Panc1 (cell line): ENCODE data around the gene PSMA3. TPM values are rescaled to one million over a fixed set of nuclear protein-coding genes. Genes with fewer than 3 reads are reported as not detected.

Source experiments
- ATAC-seq: fragments of 200-7000 bp; cut with Tn5 transposase; 2 replicates; pipeline ENCODE4 v1.9.1; 2020; ENCODE audit warnings: mild to moderate bottlenecking, moderate library complexity
- BruUV-seq: library from RNA; stranded (reverse); fragments of 400-500 nt; replicated peaks from 2 replicates; lab custom pipeline; 2021; lab: Mats Ljungman, UMichigan
- CTCF ChIA-PET: fragments of 300-600 bp; sonication (Branson Sonifier 250); formaldehyde crosslinking; loops from one replicate; lab custom pipeline; 2022; ENCODE audit warnings: antibody characterized with exemption; lab: Charles Lee
- POLR2A ChIA-PET: fragments of 300-600 bp; sonication (Branson Sonifier 250); formaldehyde crosslinking; loops from one replicate; lab custom pipeline; 2022; ENCODE audit warnings: antibody characterized with exemption; lab: Charles Lee
- DNase-seq: peaks from one replicate; pipeline ENCODE4 v3.0.0-alpha.2; 2010; ENCODE audit warnings: low read depth, low spot score
- H3K27ac ChIP-seq: 2 replicates; pipeline ENCODE4 v1.5.1; 2011; ENCODE audit warnings: mild to moderate bottlenecking, low read length, inconsistent platforms
- H3K27me3 ChIP-seq: fragments of 200-500 bp; sonication (Bioruptor generic); 2 replicates; pipeline ENCODE4 v1.6.0; 2014; ENCODE audit warnings: low read length, inconsistent platforms; ENCODE audit not compliant: control insufficient read depth, insufficient read depth
- H3K36me3 ChIP-seq: fragments of 200-500 bp; sonication (Bioruptor generic); 2 replicates; pipeline ENCODE4 v1.5.1; 2014; ENCODE audit warnings: inconsistent platforms, mild to moderate bottlenecking, low read length, moderate library complexity; ENCODE audit not compliant: control insufficient read depth, insufficient read depth
- H3K4me1 ChIP-seq: 2 replicates; pipeline ENCODE4 v1.5.1; 2011; ENCODE audit warnings: inconsistent platforms, mild to moderate bottlenecking, low read length, moderate library complexity; ENCODE audit not compliant: control insufficient read depth, insufficient read depth
- H3K4me3 ChIP-seq, 2 experiments: 2 replicates each; pipeline ENCODE4 v1.5.1; 2011 to 2012; ENCODE audit warnings: low read depth in 2 of 2, low read length in 2 of 2, mild to moderate bottlenecking in 2 of 2, inconsistent platforms in 1 of 2, moderate library complexity in 1 of 2
- H3K9me3 ChIP-seq: fragments of 200-500 bp; sonication (Bioruptor generic); 2 replicates; pipeline ENCODE4 v1.5.1; 2014; ENCODE audit warnings: low read depth, mild to moderate bottlenecking, inconsistent platforms, low read length, moderate library complexity; ENCODE audit not compliant: control insufficient read depth, insufficient read depth
- CTCF ChIP-seq: fragments of 450-650 bp; IDR thresholded peaks from 2 replicates; pipeline ENCODE4 v1.5.1; 2017; ENCODE audit warnings: mild to moderate bottlenecking
- POLR2AphosphoS5 ChIP-seq: IDR thresholded peaks from 2 replicates; pipeline ENCODE4 v1.6.1; 2012; ENCODE audit warnings: mild to moderate bottlenecking, low read depth, low read length, moderate library complexity
- REST ChIP-seq, 2 experiments: IDR thresholded peaks; 2 replicates each; pipeline ENCODE4 v1.6.1; 2011 to 2012; ENCODE audit warnings: low read depth in 2 of 2, control low read depth in 1 of 2, low read length in 1 of 2, mild to moderate bottlenecking in 1 of 2, moderate library complexity in 1 of 2; ENCODE audit not compliant: insufficient read depth in 1 of 2
- SIN3A ChIP-seq: IDR thresholded peaks from 2 replicates; pipeline ENCODE4 v1.6.1; 2012; ENCODE audit warnings: low read depth, mild to moderate bottlenecking, low read length, moderate library complexity, borderline replicate concordance; ENCODE audit not compliant: insufficient read depth
- TCF7L2 ChIP-seq: IDR thresholded peaks from 2 replicates; pipeline ENCODE4 v1.6.1; 2011; ENCODE audit warnings: mild to moderate bottlenecking, low read depth, low read length, inconsistent platforms
- in situ Hi-C: cut with HindIII; loops from 2 replicates; pipeline ENCODE4 v1.10.0; 2016; ENCODE audit warnings: low sequenced_read_pairs, low pct_unique_long_range_greater_than_20kb
- intact Hi-C: fragments of 100-400 bp; cut with micrococcal nuclease; formaldehyde crosslinking; loops from one replicate; pipeline ENCODE4 v1.10.0; 2022; ENCODE audit not compliant: unreplicated experiment
- total RNA-seq: library from RNA; stranded (reverse); gene quantifications from one replicate; pipeline ENCODE4 v1.2.1, GENCODE V29; 2021; ENCODE audit not compliant: unreplicated experiment

PSMA3 gene
- total RNA-seq, 1 experiment from 2014 or later: 159 TPM

GRCh38 chr14:58276208-58276607 lies 31.6 kb downstream of the PSMA3 start:
- POLR2A ChIA-PET: no interaction called here
- in situ Hi-C loops (no loop called here), intact Hi-C loops (no loop called here)
- CTCF ChIA-PET: no interaction called here
- H3K27ac ChIP-seq: no peak overlapping the region
- TF ChIP-seq SIN3A (no peak), REST (IDR thresholded peaks at IDR 0.05; ENCODE audit: insufficient read depth in 1 of 2, low read depth in 2 of 2, low read length in 1 of 2) (no peak)
- H3K36me3 ChIP-seq: peaks cover 14% of the 10 kb centered on the region; the same call in 1 of the 2 replicates
- no peak overlapping the region for H3K4me3 ChIP-seq
- DNase-seq (no peak), ATAC-seq (no peak)
- no TSS peak for BruUV-seq
- no peaks in the 10 kb centered on the region for H3K9me3 ChIP-seq
- H3K4me1 ChIP-seq: peaks cover 5% of the 10 kb centered on the region; the same call in 1 of the 2 replicates
- H3K27me3 ChIP-seq: no peaks in the 10 kb centered on the region

GRCh38 chr14:58278177-58278576 lies 33.5 kb downstream of the PSMA3 start:
- H3K27ac ChIP-seq: no peak overlapping the region
- H3K36me3 ChIP-seq: peaks cover 8% of the 10 kb centered on the region; the same call in 1 of the 2 replicates
- POLR2A ChIA-PET: no interaction called here
- peaks cover 3% of the 10 kb centered on the region; the same call in 1 of the 2 replicates for H3K4me1 ChIP-seq
- H3K27me3 ChIP-seq: no peaks in the 10 kb centered on the region
- DNase-seq: no peak
- intact Hi-C loops (no loop called here), in situ Hi-C loops (no loop called here)
- BruUV-seq: no TSS peak
- TF ChIP-seq TCF7L2 (no peak), POLR2AphosphoS5 (no peak), SIN3A (no peak), CTCF (no peak), REST (IDR thresholded peaks at IDR 0.05; ENCODE audit: insufficient read depth in 1 of 2, low read depth in 2 of 2, low read length in 1 of 2) (no peak)
- no peaks in the 10 kb centered on the region for H3K9me3 ChIP-seq
- no peak for ATAC-seq
- CTCF ChIA-PET: no interaction called here
- no peak overlapping the region for H3K4me3 ChIP-seq
